Islet precursor cell (in vitro differentiated cells): ENCODE data around the gene IL15RA.

ENCODE experiments used
- DNase-seq: peaks from one replicate; pipeline ENCODE4 v3.0.0-alpha.2; 2018

The IL15RA gene

GRCh38 chr10:5977471-5978229 lies at the start of gene IL15RA:
IL15RA (minus strand) TSS chr10:5977543; CDS start chr10:5977492, 51 bp downstream.
- peak; percentile 80 for DNase-seq

- DNase-seq, result no peak
These were observed 48.4 kb upstream of the IL15RA start for GRCh38 chr10:6025683-6026255.

- DNase-seq, result no peak
These were observed 47.0 kb upstream of the IL15RA start for GRCh38 chr10:6024334-6024682.

GRCh38 chr10:6023661-6024333 lies 46.5 kb upstream of the IL15RA start:
- DNase-seq, result no peak

- DNase-seq, result no peak
These were observed 45.3 kb upstream of the IL15RA start for GRCh38 chr10:6022660-6023059.

GRCh38 chr10:6020826-6021225 lies 43.5 kb upstream of the IL15RA start:
- no peak for DNase-seq

GRCh38 chr10:6019796-6020195 lies 42.5 kb upstream of the IL15RA start:
- DNase-seq, result no peak

GRCh38 chr10:6019010-6019782 lies 41.9 kb upstream of the IL15RA start:
- DNase-seq, result no peak

GRCh38 chr10:6018422-6018821 lies 41.1 kb upstream of the IL15RA start:
- no peak for DNase-seq

GRCh38 chr10:6017781-6018354 lies 40.5 kb upstream of the IL15RA start:
- DNase-seq, result no peak

GRCh38 chr10:6014241-6014761 lies 37.0 kb upstream of the IL15RA start:
- DNase-seq, result no peak

GRCh38 chr10:6013413-6014192 lies 36.3 kb upstream of the IL15RA start:
- DNase-seq, result no peak

GRCh38 chr10:6012121-6012905 lies 35.0 kb upstream of the IL15RA start:
- no peak for DNase-seq

- no peak for DNase-seq
These were observed 34.2 kb upstream of the IL15RA start for GRCh38 chr10:6011558-6011957.

GRCh38 chr10:6010569-6010968 lies 33.2 kb upstream of the IL15RA start:
- no peak for DNase-seq

- no peak for DNase-seq
These were observed 32.6 kb upstream of the IL15RA start for GRCh38 chr10:6009961-6010360.

- DNase-seq, result no peak
These were observed 31.8 kb upstream of the IL15RA start for GRCh38 chr10:6009150-6009549.

- DNase-seq, result no peak
These were observed 31.3 kb upstream of the IL15RA start for GRCh38 chr10:6008497-6009142.

GRCh38 chr10:6006991-6007390 lies 29.6 kb upstream of the IL15RA start:
- DNase-seq, result no peak

- no peak for DNase-seq
These were observed 29.2 kb upstream of the IL15RA start for GRCh38 chr10:6006546-6006945.
